ENCODE data around the gene HDAC11. TPM values are rescaled to one million over a fixed set of nuclear protein-coding genes. Genes with fewer than 3 reads are reported as not detected.

HDAC11 gene
- total and polyA plus RNA-seq, 2 of the 13 experiments (the other 11 are each of a cell fraction or from before 2014, with no cell fraction given): 13.7 to 33.1 TPM

DNA sequence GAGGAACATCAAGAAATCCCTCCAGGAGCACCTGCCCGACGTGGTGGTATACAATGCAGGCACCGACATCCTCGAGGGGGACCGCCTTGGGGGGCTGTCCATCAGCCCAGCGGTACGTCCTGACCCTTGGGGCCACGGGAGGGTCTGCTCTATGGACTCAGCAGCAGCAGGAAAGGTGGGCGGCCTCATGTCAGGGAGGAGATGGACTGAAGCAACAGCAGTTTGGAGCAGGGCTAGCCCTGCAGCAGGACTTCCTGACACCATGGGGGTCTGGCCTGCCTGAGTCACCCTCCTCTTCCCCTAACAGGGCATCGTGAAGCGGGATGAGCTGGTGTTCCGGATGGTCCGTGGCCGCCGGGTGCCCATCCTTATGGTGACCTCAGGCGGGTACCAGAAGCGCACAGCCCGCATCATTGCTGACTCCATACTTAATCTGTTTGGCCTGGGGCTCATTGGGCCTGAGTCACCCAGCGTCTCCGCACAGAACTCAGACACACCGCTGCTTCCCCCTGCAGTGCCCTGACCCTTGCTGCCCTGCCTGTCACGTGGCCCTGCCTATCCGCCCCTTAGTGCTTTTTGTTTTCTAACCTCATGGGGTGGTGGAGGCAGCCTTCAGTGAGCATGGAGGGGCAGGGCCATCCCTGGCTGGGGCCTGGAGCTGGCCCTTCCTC is 24.2 kb downstream of the HDAC11 start:
- no peak for FAIRE-seq
- Histone ChIP-seq H3K27ac (ENCODE audit: extremely low read length, insufficient read depth, low read length) (no peak overlapping the region), H3K4me1 (ENCODE audit: insufficient read depth, low read length) (peaks cover 10% of the 10 kb centered on the region), H3K4me3 (replicated peaks in 1 of 3; ENCODE audit: insufficient read depth in 1 of 3, low read depth in 2 of 3, low read length in 3 of 3) (no peak overlapping the region), H3K9ac (ENCODE audit: insufficient read depth, low read depth, low read length) (no peak overlapping the region), H4K20me1 (ENCODE audit: insufficient read depth, low read length) (peaks cover 3% of the 10 kb centered on the region; the same call in 1 of the 2 replicates), H3K79me2 (ENCODE audit: insufficient read depth, low read length) (no peaks in the 10 kb centered on the region), H3K36me3 (replicated peaks in 1 of 2; ENCODE audit: control insufficient read depth in 1 of 2, insufficient read depth in 2 of 2, low read length in 2 of 2) (peaks cover 2 to 7% of the 10 kb centered on the region in 2 experiments; a peak in 2 of 5 replicates), H3K9me3 (ENCODE audit: low read length) (no peaks in the 10 kb centered on the region), H2AFZ (ENCODE audit: low read length) (no peak overlapping the region), H3K27me3 (ENCODE audit: control insufficient read depth in 1 of 2, insufficient read depth in 2 of 2, low read length in 2 of 2) (no peaks in the 10 kb centered on the region; a peak in 1 of 5 replicates), H3K4me2 (ENCODE audit: low read depth, low read length) (no peak overlapping the region)
- no peak for TF ChIP-seq FOXP1 (IDR thresholded peaks at IDR 0.05)
- no peak for TF ChIP-seq FOXP1 (CRISPR knock-in tag; IDR thresholded peaks at IDR 0.05)
- TF ChIP-seq ZNF138 (CRISPR knock-in tag; IDR thresholded peaks at IDR 0.05; ENCODE audit: low read depth): no peak
- TF ChIP-seq, protein P1, sequence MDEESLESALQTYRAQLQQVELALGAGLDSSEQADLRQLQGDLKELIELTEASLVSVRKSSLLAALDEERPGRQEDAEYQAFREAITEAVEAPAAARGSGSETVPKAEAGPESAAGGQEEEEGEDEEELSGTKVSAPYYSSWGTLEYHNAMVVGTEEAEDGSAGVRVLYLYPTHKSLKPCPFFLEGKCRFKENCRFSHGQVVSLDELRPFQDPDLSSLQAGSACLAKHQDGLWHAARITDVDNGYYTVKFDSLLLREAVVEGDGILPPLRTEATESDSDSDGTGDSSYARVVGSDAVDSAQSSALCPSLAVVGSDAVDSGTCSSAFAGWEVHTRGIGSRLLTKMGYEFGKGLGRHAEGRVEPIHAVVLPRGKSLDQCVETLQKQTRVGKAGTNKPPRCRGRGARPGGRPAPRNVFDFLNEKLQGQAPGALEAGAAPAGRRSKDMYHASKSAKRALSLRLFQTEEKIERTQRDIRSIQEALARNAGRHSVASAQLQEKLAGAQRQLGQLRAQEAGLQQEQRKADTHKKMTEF (CRISPR knock-in tag; IDR thresholded peaks at IDR 0.05): no peak
- no peak for TF ChIP-seq GTF3A (CRISPR knock-in tag; conservative IDR thresholded peaks at IDR 0.05)
- no peak for TF ChIP-seq RCOR2 (CRISPR knock-in tag; IDR thresholded peaks at IDR 0.05)
- TF ChIP-seq JUNB (CRISPR knock-in tag; IDR thresholded peaks at IDR 0.05; ENCODE audit: borderline replicate concordance): no peak
- TF ChIP-seq TCF12 (IDR thresholded peaks at IDR 0.05): no peak
- no peak for TF ChIP-seq TCF12 (CRISPR knock-in tag; IDR thresholded peaks at IDR 0.05)
- TF ChIP-seq TBX2 (CRISPR knock-in tag; IDR thresholded peaks at IDR 0.05; ENCODE audit: borderline replicate concordance): no peak
- no peak for TF ChIP-seq ARNT2 (CRISPR knock-in tag; IDR thresholded peaks at IDR 0.05; ENCODE audit: low read depth)
- TF ChIP-seq ZNF558 (CRISPR knock-in tag; IDR thresholded peaks at IDR 0.05; ENCODE audit: borderline replicate concordance): no peak
- no peak for TF ChIP-seq ZNF883 (CRISPR knock-in tag; IDR thresholded peaks at IDR 0.05; ENCODE audit: not compliant biosample characterization)
- TF ChIP-seq, protein P2, sequence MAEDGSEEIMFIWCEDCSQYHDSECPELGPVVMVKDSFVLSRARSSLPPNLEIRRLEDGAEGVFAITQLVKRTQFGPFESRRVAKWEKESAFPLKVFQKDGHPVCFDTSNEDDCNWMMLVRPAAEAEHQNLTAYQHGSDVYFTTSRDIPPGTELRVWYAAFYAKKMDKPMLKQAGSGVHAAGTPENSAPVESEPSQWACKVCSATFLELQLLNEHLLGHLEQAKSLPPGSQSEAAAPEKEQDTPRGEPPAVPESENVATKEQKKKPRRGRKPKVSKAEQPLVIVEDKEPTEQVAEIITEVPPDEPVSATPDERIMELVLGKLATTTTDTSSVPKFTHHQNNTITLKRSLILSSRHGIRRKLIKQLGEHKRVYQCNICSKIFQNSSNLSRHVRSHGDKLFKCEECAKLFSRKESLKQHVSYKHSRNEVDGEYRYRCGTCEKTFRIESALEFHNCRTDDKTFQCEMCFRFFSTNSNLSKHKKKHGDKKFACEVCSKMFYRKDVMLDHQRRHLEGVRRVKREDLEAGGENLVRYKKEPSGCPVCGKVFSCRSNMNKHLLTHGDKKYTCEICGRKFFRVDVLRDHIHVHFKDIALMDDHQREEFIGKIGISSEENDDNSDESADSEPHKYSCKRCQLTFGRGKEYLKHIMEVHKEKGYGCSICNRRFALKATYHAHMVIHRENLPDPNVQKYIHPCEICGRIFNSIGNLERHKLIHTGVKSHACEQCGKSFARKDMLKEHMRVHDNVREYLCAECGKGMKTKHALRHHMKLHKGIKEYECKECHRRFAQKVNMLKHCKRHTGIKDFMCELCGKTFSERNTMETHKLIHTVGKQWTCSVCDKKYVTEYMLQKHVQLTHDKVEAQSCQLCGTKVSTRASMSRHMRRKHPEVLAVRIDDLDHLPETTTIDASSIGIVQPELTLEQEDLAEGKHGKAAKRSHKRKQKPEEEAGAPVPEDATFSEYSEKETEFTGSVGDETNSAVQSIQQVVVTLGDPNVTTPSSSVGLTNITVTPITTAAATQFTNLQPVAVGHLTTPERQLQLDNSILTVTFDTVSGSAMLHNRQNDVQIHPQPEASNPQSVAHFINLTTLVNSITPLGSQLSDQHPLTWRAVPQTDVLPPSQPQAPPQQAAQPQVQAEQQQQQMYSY (CRISPR knock-in tag; IDR thresholded peaks at IDR 0.05): no peak
- TF ChIP-seq EP300 (IDR thresholded peaks at IDR 0.05; ENCODE audit: low read depth in 2 of 2, low read length in 2 of 2): no peak
- no peak for TF ChIP-seq EP300 (CRISPR knock-in tag; IDR thresholded peaks at IDR 0.05; ENCODE audit: borderline replicate concordance)
- no peak for TF ChIP-seq BRD4 (CRISPR knock-in tag; IDR thresholded peaks at IDR 0.05)
- no peak for TF ChIP-seq FOXM1 (CRISPR knock-in tag; IDR thresholded peaks at IDR 0.05)
- intact Hi-C loops (cut with micrococcal nuclease; ENCODE audit: unreplicated experiment): no loop called here
- ChIA-PET CTCF (ENCODE audit: low intra/inter-chr PET ratio, low total read pairs) (no interaction called here), POLR2A (no interaction called here)
- BruUV-seq (replicated peaks): no TSS peak
- no peak for DNase-seq (ENCODE audit: low spot score)
- ATAC-seq: no peak
- in situ Hi-C loops (cut with HindIII; ENCODE audit: extremely low pct_ligation_motif_present, low pct_unique_long_range_greater_than_20kb): no loop called here
- 93% methylated on average over 15 of the region's 23 CpGs for WGBS (ENCODE audit: low lambda C conversion rate)

Data from HepG2 (cell line).